HG03095 (cell line): ENCODE results near the gene TSPAN18.
A peak's percentile ranks its signal among the peaks of the same experiment; 100 is the strongest.

Source experiments
- ATAC-seq: cut with Tn5 transposase; IDR thresholded peaks from one replicate; pipeline ENCODE4 v1.9.1; 2021; ENCODE audit warnings: moderate library complexity; ENCODE audit not compliant: unreplicated experiment

Gene TSPAN18

DNA sequence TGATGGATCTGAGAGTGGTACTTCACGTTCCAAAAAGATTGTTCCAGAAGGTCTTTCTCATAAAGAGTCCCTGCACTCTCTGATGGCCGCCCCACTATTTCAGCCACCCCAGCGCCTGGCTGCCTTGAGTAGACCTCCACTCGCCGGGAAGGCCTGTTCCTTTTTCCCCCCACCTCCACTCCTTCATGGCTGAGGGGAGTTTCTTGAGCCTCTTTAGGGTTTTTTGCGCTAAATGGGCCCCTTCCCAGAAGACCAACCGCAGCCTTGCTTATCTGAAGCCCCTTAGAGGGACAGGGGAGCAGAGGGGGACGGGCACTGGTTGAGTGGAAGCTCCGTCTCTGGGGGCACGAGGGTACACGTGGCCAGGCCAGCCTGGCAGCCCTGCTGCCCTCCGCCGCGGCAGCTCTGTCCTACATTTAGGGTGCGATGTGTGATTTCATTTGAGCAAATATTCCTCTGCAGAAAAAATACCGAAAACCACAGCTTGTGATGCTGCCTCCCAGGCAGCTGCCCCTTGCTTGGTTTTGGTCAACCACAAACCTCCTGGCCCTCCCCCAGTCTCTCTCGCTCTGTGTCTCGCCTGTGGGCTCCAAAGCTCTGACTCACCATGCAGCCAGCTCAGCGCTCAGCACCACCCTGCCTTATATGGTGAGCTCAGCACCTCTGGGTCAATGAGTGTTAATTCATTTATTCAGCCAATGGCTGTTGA, 135.2 kb downstream of the TSPAN18 start:
- ATAC-seq, result peak; percentile 99

DNA sequence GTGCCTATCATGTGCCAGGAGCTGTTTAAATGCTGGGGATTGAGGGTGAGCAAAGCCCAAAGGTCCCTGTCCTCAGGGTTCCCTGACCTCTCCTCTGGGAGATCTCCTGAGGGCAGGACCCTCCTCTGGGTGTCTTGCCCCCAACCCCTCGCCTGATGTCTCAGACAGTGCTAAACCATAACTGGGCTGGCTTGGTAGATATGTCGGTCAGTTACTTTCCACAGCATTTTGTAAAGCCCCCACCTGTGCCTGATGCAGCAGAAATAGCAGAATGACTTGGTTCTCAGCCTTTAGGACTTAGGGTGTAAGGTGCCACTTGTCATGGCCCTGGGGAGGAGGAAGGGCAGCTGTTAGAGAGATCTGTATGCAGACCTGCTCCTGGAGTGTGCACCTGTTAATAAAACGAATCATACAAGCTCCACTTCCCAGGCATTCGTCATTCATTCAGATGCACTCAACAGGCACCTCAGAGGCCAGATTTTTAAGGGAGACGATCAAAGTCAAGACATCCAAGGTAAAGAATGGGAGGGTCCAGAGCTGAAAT, 135.9 kb downstream of the TSPAN18 start:
- peak; percentile 4 for ATAC-seq

DNA sequence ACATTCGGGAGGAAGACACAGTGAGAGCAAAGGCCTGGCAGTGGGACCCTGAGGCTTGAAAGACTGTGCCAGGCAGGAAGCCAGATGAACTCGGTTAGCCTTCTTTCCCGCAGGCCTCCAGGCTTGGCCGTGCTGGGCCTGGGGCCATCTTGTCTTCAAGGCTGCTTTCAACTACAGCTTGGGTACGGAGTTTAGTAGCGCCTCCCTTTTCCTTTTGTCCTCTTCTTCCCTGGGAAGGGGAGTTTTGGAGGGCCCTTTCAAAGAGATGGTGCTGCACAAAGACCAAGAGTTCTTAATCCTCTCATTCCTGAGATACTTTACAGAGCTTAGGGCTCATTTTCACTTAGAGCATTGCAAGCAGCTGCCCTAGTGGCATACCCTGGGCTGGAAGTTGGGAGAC, 136.5 kb downstream of the TSPAN18 start:
- no peak for ATAC-seq

DNA sequence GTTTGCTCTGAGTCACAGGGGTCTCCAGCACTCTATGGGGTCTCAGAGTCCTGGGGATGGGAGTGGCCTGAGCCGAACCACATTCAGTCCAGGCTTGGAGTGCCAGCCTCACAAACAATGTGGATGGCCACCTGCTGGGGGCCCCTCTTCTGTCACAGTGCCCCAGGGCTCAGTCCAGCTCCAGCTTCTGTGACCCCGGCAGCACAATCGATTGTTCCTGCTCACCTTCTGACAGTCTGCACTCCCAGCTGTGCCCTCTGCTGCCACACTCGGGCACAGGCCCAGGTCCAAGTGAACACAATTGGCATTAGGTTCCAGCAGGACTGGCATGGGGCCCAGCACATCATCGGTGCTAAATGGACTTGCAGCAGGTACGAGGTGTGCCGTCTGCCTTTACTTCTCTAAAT, 139.1 kb downstream of the TSPAN18 start:
- no peak for ATAC-seq

DNA sequence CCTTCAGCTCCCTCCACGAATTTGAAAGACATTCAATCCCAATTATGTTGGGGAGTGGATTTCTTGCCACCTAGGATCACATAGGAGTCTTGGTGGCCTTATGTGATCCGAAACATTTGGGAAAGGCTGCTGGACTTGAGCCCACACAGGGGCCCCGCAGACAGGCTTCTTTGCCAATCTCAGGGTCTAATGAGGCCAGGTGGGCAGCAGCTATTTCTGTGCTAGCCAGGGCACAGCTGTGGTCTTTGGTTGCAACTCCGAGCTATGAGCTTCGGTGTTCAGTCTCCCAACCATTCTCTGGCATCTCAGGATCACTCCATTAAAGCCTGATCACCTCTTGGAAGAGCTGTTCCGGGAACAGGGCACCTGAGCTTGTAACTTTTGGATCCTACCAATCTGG, 139.5 kb downstream of the TSPAN18 start:
- ATAC-seq, result no peak

DNA sequence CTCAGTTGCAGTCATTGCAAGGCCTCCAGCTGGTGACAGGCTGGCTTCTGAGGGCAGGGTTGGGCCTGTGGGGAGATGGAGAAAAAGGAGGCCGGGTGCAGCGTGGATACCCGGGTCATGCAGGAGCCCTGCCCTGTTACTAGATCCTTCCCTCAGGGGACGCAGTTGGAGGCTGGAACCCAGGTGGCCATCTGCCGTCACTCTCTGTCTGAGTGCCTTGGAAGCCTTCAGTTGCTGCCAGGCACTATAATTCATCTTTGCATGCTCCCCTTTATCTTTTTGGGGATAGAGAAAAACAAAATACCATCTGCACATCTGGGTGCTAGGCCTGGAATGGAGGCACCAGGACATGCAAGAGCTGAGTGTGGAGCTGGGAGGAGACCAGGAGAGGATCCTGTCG, 141.3 kb downstream of the TSPAN18 start:
- ATAC-seq, result no peak

DNA sequence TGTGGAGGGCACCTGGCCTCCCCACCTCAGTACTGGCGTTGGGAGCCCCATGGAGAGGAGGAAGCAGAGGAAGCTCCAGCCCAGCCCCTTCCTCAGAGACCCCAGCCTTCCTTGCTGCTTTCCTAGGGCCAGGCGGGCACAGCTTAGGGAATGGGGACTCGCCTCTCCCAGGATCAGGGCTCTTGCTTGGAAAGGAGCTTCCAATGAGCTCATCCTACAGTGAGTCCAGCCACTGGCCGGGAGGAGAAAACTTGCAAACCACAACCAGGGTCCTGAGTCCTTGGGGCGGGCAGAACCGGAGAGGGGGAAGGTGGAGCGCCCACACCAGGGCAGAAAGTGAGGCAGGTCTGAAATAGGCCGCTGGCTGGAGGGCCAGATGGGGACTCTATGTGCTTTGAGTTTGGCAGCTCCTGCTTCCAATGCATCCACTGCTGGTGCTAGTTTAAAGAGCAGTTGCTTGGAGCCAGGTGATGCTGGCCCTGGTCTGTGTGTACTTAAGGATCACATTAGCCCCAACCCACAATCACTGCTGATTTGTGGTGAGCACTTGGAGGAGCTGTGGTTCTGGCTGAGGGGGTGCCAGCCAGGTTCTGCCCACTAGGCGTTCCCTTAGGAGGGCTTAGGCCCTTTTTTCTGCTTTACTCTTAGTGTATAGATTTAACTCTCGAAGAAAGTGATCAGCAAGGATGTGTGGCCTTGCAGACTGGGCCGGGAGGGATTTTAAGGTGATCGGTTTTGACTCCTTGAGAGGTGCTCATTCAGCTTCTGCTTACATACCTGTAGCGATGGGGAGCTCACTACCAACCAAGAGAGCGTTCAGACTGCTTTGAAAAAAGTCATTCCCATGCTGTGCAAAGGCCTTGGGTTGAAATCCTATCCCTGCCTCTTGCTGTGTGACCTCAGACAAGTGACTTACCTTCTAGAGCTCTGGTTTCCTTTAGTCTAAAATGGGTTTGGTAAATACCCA, 142.0 kb downstream of the TSPAN18 start:
- no peak for ATAC-seq

DNA sequence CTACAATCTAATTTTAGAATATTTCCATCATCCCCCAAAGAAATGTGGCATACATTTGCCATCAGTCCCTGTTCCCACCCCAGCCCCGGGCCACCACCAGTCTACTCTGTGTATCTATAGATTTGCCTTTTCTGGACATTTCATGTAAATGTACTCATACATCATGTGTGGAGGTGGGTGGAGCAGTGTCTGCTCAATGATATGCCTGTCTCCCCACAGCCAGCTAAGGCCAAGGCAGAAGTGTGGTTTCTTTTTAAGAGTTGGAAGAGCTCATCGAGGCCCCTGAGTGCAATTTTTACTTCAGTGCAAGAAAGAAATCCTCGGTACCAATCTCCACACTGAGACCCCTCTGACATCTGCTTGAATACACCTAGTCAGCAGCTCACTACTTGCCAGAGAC, 143.4 kb downstream of the TSPAN18 start:
- ATAC-seq, result no peak

DNA sequence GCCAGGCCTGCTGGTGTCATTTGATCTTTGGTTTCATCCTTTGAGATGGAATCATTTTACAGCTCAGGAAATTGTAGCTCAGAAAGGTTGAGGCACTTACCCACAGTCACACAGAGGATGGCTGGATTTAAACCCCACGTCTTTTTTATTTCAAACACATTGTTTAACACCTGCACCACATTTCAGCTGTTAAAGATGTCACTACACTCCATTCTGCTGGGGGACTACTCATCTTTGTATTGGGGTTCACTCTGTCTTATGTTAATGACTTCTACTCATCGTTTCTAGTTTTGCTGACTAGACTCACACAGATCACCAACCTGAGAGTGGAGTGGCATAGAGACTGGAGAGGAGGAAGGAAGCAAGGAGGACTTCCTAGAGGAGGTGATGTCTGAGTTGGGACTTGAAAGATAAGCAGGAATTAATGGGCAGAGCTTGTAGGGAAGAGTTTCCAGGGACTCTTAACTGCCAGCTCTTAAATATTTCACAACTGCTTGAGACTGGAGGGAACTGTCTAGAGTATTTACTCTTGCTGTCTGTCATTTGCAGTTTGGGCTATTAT, 143.9 kb downstream of the TSPAN18 start:
- ATAC-seq, result no peak

DNA sequence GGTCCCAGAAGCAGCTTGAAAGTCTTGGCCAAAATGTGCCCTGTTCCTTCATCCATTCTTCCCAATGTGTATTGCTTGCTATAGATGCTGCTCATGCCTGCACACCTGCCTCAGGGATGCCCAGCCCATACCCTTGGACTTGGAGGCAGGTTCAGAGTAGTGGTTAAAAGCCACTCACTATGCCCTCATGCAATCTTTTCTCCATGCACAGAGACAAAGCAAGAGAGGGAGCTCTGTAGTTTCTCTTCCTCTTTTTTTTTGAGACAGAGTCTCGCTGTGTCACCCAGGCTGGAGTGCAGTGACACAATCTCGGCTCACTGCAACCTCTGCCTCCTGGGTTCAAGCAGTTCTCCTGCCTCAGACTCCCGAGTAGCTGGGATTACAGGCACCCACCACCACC, 144.9 kb downstream of the TSPAN18 start:
- peak; percentile 96 for ATAC-seq

DNA sequence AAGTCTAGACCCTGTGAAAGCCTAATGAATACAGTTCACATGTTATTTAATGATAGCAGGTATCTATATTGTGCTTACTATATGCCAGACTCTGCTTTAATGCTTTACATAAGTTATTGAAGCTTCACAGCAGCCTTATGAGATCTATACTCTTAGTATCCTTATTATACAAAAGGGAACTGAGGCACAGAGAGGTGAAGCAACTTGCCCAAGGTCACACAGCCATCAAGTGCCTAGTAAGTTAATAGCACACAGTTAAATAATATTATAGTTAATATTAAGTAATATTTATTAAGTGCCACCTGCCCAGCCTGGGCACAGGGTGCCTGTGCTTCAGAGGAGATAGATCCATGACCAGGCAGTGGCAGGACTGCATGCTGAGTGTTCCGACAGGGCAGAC, 145.8 kb downstream of the TSPAN18 start:
- no peak for ATAC-seq

DNA sequence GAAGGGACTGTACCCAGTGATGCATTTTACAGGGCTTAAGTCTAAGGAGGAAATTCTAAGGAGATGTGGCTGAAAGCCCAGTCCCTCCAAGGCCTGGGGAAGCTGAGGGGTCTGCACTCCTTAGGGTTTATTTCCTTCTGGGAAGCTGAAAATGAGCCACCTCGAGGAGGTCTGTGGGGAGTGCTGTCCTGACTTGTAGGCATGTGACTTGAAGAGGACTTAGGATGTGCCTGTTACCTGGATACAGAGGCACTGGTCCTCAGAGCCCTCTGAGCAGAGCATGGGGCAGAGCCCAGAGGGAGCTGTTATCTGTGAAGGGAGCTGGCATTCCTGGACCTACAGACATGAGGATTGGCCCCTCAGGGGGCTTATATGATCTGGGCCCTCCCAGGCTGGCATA, 146.8 kb downstream of the TSPAN18 start:
- ATAC-seq, result no peak

DNA sequence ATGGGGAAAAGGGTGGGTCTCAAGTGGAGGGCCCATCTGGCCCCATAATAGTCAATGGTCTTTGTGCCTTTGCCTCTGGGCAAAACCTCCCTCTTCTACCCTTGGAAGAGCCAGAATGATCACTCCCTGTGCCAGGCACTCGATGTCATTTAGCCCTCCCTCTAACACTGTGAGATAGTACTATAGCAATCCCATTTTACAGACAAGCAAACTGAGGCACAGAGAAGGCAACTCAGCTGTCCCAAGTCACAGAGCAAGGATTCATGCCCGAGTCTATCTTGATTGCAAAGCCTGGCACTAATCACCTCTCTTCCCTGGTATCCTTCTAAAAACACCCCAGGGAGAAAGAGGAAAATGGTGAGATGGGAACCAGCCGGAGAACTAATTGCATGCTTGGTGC, 147.5 kb downstream of the TSPAN18 start:
- ATAC-seq, result no peak

DNA sequence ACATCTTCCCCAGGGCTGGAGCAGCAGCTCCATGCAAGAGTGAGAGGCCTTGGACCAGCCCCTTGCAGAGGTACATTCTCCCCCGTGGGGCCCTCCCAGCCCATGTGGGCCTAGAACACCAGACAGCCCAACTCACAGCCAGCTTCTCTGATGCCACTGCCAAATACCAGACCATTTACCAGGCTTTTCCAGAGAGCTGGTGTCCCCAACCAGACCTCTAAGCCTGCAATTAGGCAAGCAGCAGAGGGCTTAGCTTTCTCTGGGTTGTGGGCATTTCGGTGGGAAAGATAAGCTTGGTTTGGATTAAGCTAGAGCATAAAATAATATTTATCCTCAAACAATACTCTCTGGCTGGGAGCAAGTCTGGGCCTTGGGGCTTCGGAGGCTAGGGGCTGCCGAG, 148.3 kb downstream of the TSPAN18 start:
- no peak for ATAC-seq

DNA sequence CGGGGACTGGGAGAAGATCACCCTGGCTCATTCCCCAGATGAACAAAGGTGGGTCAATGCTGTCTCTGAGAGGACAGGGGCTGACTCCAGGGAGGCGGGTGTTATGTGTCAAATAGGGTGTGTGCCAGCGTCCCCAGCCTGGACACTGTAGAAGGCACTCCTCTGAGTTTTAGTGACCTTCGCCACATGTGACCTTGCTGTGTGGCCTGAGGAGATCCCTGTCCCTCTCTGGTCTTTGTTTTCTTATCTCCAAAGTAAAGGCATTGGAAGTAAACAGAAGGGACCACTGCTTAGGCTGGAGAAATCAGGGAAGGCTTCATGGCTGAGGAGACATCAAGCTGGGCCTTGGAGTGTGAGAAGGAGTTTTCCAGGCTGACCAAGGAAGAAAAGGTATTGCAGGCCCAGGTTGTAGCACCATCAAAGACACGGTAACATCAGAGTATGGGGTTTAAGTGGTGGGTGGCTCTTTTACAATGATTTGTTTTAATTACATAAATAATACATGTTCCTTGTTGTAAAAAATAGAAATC, 149.5 kb downstream of the TSPAN18 start:
- no peak for ATAC-seq

DNA sequence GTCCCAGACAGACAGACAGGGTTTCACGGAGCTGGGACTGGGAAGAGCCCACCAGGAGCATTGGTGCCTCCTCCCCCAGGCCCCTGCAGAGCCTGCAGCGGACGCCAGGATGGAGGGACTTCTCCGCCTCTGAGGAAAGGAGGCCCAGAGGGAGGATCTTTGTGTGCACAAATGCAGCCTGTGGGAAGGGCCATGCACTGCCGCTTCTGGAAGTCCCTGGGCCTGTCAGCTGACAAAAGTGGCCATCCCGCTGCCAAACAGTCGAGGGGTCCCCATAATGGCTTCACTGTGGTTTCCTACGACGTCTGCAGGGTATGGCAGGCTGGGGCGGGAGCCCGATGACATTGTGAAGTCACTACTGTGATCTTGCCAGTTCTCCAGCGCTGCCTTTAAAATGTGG, 150.1 kb downstream of the TSPAN18 start:
- ATAC-seq, result no peak

DNA sequence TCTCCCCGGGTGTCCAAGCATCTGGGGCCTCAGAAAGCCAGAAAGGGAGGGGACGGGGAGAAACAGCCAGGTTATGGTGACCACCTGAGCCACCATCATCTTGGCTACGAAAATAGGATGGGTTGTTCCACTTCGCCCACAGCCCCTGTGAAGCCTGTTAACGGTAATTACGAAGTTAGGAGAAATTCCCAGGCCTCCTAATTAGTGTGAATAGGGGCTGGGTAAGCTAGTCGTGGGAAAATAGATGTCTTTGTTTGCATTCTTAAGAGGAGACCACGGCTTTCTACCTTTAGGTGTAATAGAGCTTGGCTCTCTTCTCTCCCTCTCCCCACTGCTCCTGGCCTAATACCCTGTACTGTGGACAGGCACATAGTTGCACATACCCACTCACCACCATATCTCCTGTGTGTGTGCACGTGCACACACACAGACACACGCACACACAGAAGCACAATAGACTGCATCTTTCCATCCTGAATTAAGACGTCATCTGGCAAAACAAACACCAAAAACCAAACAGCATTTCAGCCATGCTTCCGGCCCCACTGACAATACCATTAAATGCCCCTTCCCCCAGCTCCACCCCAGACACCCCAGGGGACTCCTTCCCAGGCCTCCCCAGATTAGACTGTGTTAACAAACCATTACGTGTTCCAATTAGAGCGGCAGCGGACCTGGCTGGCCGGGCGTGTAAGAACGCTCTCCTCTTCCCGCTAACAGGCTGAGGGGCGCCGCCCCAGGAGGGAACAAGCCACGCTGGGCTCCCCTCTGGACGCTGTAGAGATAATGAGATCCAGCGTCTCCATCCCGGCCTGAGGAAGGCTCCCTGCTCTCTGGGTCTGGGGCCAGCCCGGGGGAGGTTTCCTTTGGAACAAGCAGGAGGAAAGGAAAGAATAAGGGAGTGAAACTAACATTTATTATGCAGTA, 151.1 kb downstream of the TSPAN18 start:
- no peak for ATAC-seq

DNA sequence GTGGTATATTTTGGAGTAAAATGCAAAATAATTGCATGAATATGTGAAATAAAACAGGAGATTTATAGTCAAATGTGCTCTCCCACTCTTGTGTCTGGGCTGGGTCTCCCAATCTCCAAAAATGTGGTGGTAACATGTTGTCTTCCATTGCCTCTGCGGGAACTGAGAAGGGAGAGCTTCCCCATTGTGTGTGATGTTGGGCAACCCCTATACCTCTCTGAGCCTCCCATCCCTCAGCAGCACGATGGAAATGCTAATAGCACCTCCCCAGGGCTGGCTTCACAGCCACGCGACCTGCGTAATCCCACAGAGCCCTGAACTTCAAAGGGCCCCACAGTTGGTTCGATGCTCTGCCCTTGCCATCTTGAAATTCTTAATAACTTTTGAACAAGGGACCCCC, 151.9 kb downstream of the TSPAN18 start:
- no peak for ATAC-seq

DNA sequence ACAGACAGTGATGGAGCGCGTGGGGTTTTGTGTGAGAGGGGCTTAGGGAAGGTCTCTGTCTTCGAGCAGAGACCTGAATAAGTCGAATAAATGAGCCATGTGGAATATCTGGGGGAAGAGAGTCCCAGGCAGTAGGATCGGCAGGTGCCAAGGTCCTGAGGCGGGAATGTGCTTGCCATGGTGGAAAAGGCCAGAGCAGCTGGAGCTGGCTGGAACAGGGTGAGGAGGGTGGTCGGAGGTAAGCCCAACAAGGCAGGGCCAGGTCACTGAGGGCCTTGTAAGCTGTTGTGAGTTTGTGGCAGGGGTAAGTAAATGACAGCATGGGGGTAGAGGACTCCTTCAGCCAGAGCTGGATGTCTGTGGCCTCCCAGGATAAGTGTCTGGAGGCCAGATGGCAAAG, 152.7 kb downstream of the TSPAN18 start:
- ATAC-seq, result no peak

DNA sequence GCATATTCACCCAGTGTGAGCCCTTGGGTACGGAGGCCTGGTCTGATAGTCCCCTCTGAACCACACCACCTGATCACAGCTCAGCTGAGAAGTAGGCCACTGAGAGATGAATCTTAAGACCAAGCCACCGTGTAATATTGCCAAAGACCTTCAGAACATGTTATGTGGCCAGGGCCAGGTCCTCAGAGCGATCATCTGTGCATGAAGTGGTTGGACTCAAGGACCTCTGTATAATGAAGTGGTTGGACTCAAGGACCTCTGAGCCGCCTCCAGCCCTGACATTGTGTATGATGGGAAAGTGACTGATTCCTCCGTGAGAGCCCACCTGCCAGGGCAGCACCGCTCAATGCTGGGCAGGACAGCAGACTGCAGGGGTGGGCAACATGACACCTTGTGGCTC, 153.7 kb downstream of the TSPAN18 start:
- ATAC-seq, result no peak
